Sigmoid colon (tissue), 4 donors: ENCODE measurements around the gene LEPROT.

Source experiments
- EP300 ChIP-seq, 4 donors: sonication (generic); formaldehyde crosslinking; IDR thresholded peaks; one replicate each; pipeline ENCODE4 v1.6.1; 2017; ENCODE audit warnings: antibody characterized with exemption in 4 of 4
- POLR2A ChIP-seq, 2 donors: fragments of 450-650 bp; IDR thresholded peaks; one replicate each; pipeline ENCODE4 v1.6.1; 2016; ENCODE audit warnings: antibody characterized with exemption in 2 of 2, mild to moderate bottlenecking in 2 of 2, moderate library complexity in 2 of 2
- TF ChIP-seq, protein P1 (sequence below), 4 experiments: fragments of 450-650 bp in 3 of 4; fragments of 200-600 bp in 1 of 4; IDR thresholded peaks; one replicate each; pipeline ENCODE4 v1.5.1; 2016 to 2019; ENCODE audit warnings: antibody characterized with exemption in 4 of 4, mild to moderate bottlenecking in 3 of 4, moderate library complexity in 2 of 4

GRCh38 chr1:65420590-65421350, at the start of gene LEPROT, which contains the start of gene LEPR:
- TF ChIP-seq POLR2A (IDR thresholded peaks at IDR 0.05) (peak; percentile 61 to 72), EP300 (IDR thresholded peaks at IDR 0.05) (no peak)
- TF ChIP-seq, protein P1, sequence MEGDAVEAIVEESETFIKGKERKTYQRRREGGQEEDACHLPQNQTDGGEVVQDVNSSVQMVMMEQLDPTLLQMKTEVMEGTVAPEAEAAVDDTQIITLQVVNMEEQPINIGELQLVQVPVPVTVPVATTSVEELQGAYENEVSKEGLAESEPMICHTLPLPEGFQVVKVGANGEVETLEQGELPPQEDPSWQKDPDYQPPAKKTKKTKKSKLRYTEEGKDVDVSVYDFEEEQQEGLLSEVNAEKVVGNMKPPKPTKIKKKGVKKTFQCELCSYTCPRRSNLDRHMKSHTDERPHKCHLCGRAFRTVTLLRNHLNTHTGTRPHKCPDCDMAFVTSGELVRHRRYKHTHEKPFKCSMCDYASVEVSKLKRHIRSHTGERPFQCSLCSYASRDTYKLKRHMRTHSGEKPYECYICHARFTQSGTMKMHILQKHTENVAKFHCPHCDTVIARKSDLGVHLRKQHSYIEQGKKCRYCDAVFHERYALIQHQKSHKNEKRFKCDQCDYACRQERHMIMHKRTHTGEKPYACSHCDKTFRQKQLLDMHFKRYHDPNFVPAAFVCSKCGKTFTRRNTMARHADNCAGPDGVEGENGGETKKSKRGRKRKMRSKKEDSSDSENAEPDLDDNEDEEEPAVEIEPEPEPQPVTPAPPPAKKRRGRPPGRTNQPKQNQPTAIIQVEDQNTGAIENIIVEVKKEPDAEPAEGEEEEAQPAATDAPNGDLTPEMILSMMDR (IDR thresholded peaks at IDR 0.05): no peak
